Neural cell (in vitro differentiated cells): ENCODE measurements around the gene ZP1. TPM values are rescaled to one million over a fixed set of nuclear protein-coding genes. Genes with fewer than 3 reads are reported as not detected.
A peak's percentile ranks its signal among the peaks of the same experiment; 100 is the strongest.

Experiments used
- H2AFZ ChIP-seq: fragments of 200-600, 300-800 bp; sonication (generic), shearing (Covaris generic); 2 replicates; pipeline ENCODE4 v1.6.0; 2014; ENCODE audit warnings: low read depth, mild to moderate bottlenecking, antibody characterized with exemption, low read length, moderate library complexity
- H3F3A ChIP-seq: fragments of 200-600 bp; shearing (Covaris generic); 2 replicates; pipeline ENCODE4 v1.6.1; 2016; ENCODE audit warnings: mild to moderate bottlenecking, moderate library complexity, mixed read lengths, antibody characterized with exemption, low read length; ENCODE audit not compliant: insufficient read depth, poor library complexity, severe bottlenecking
- H3K27ac ChIP-seq: fragments of 200-600, 300-800 bp; sonication (generic), shearing (Covaris generic); 2 replicates; pipeline ENCODE4 v1.5.1; 2014; ENCODE audit warnings: mild to moderate bottlenecking, low read length, moderate library complexity
- H3K27me3 ChIP-seq: fragments of 300-800, 200-600 bp; sonication (generic), shearing (Covaris generic); 2 replicates; pipeline ENCODE4 v1.6.0; 2014; ENCODE audit warnings: mild to moderate bottlenecking, low read depth, low read length, moderate library complexity; ENCODE audit not compliant: insufficient read depth
- H3K36me3 ChIP-seq: fragments of 300-800, 200-600 bp; sonication (generic), shearing (Covaris generic); 2 replicates; pipeline ENCODE4 v1.5.1; 2014; ENCODE audit warnings: mild to moderate bottlenecking, antibody characterized with exemption, low read length, moderate library complexity; ENCODE audit not compliant: insufficient read depth
- H3K4me2 ChIP-seq: fragments of 300-800, 200-600 bp; sonication (generic), shearing (Covaris generic); 2 replicates; pipeline ENCODE4 v1.6.0; 2014; ENCODE audit warnings: mild to moderate bottlenecking, low read length
- H3K4me3 ChIP-seq: fragments of 300-800, 200-600 bp; sonication (generic), shearing (Covaris generic); 2 replicates; pipeline ENCODE4 v1.5.1; 2014; ENCODE audit warnings: mild to moderate bottlenecking, low read length, moderate library complexity
- H3K79me2 ChIP-seq: fragments of 200-600 bp; shearing (Covaris generic); replicated peaks from 2 replicates; pipeline ENCODE4 v1.6.0; 2014; ENCODE audit warnings: mild to moderate bottlenecking, low read length, moderate library complexity; ENCODE audit not compliant: insufficient read depth
- H3K9ac ChIP-seq: fragments of 300-800, 200-600 bp; sonication (generic), shearing (Covaris generic); 2 replicates; pipeline ENCODE4 v1.6.1; 2016; ENCODE audit warnings: mild to moderate bottlenecking, low read length, mixed read lengths
- H3K9me2 ChIP-seq: fragments of 200-600 bp; shearing (Covaris generic); 2 replicates; pipeline ENCODE4 v1.6.1; 2016; ENCODE audit warnings: mild to moderate bottlenecking, low read length, mixed read lengths; ENCODE audit not compliant: insufficient read depth
- H3K9me3 ChIP-seq: fragments of 200-600, 300-800 bp; sonication (generic), shearing (Covaris generic); 2 replicates; pipeline ENCODE4 v1.6.1; 2016; ENCODE audit warnings: mild to moderate bottlenecking, mixed run types, low read length, moderate library complexity, mixed read lengths
- H4K20me1 ChIP-seq: fragments of 200-600 bp; shearing (Covaris generic); 2 replicates; pipeline ENCODE4 v1.6.1; 2016; ENCODE audit warnings: mild to moderate bottlenecking, mixed run types; ENCODE audit not compliant: insufficient read depth
- CTCF ChIP-seq: fragments of 450-650 bp; IDR thresholded peaks from 2 replicates; pipeline ENCODE4 v1.5.1; 2014; ENCODE audit warnings: antibody characterized with exemption, mild to moderate bottlenecking, moderate library complexity; ENCODE audit not compliant: poor library complexity, severe bottlenecking
- EP300 ChIP-seq: fragments of 450-650 bp; conservative IDR thresholded peaks from 2 replicates; pipeline ENCODE4 v1.6.1; 2014; ENCODE audit warnings: antibody characterized with exemption, mild to moderate bottlenecking, moderate library complexity; ENCODE audit not compliant: poor library complexity, severe bottlenecking
- EZH2 ChIP-seq: fragments of 200-600, 300-800 bp; shearing (Covaris generic), sonication (generic); IDR thresholded peaks from 2 replicates; pipeline ENCODE4 v1.6.1; 2014; ENCODE audit warnings: antibody characterized with exemption, low read length, borderline replicate concordance, mild to moderate bottlenecking; ENCODE audit not compliant: insufficient read depth, poor library complexity, severe bottlenecking
- MXI1 ChIP-seq: fragments of 450-650 bp; conservative IDR thresholded peaks from 2 replicates; pipeline ENCODE4 v1.6.1; 2014; ENCODE audit warnings: antibody characterized with exemption, mild to moderate bottlenecking; ENCODE audit not compliant: poor library complexity, severe bottlenecking
- POLR2AphosphoS5 ChIP-seq: IDR thresholded peaks from 2 replicates; pipeline ENCODE4 v1.6.1; 2012
- RAD21 ChIP-seq: fragments of 450-650 bp; conservative IDR thresholded peaks from 2 replicates; pipeline ENCODE4 v1.6.1; 2014; ENCODE audit warnings: antibody characterized with exemption, mild to moderate bottlenecking, moderate library complexity
- REST ChIP-seq: IDR thresholded peaks from 2 replicates; pipeline ENCODE4 v1.6.1; 2012; ENCODE audit warnings: borderline replicate concordance
- SMC3 ChIP-seq: fragments of 450-650 bp; conservative IDR thresholded peaks from 2 replicates; pipeline ENCODE4 v1.6.1; 2014; ENCODE audit warnings: antibody characterized with exemption, mild to moderate bottlenecking, moderate library complexity; ENCODE audit not compliant: poor library complexity
- TAF1 ChIP-seq: IDR thresholded peaks from 2 replicates; pipeline ENCODE4 v1.6.1; 2012; ENCODE audit warnings: low read depth
- polyA plus RNA-seq: library from polyadenylated mRNA; depleted of rRNA; stranded (reverse); fragments of >200 nt; gene quantifications from 2 replicates; pipeline ENCODE4 v1.2.3, GENCODE V29; 2014

Gene ZP1
- polyA plus RNA-seq, 1 donor from 2014 or later = 1.5 TPM

- Histone ChIP-seq H3K27me3 (no peaks in the 10 kb centered on the region), H3K36me3 (no peaks in the 10 kb centered on the region), H3K4me2 (no peak overlapping the region), H4K20me1 (no peaks in the 10 kb centered on the region), H3K4me3 (no peak overlapping the region), H3K9me2 (no peaks in the 10 kb centered on the region), H3K9me3 (no peaks in the 10 kb centered on the region), H3K79me2 (no peaks in the 10 kb centered on the region), H3F3A (no peaks in the 10 kb centered on the region), H2AFZ (no peak overlapping the region), H3K9ac (no peak overlapping the region), H3K27ac (no peak overlapping the region)
- no peak for TF ChIP-seq REST
- no peak for TF ChIP-seq POLR2AphosphoS5
- no peak for TF ChIP-seq EP300
- no peak for TF ChIP-seq EZH2
- peak; percentile 76 for TF ChIP-seq CTCF
- peak; percentile 85 for TF ChIP-seq SMC3
- TF ChIP-seq TAF1 = no peak
- TF ChIP-seq RAD21 = peak; percentile 82
- TF ChIP-seq MXI1 = no peak
Observed at GRCh38 chr11:60887556-60887955, 20.2 kb downstream of the ZP1 start.

GRCh38 chr11:60889869-60890311 lies 22.5 kb downstream of the ZP1 start:
- Histone ChIP-seq H3K27me3 (no peaks in the 10 kb centered on the region), H3K79me2 (no peaks in the 10 kb centered on the region), H3K9me3 (no peaks in the 10 kb centered on the region), H3K9me2 (no peaks in the 10 kb centered on the region), H4K20me1 (no peaks in the 10 kb centered on the region), H3K36me3 (no peaks in the 10 kb centered on the region), H3F3A (no peaks in the 10 kb centered on the region), H3K4me2 (no peak overlapping the region), H3K27ac (no peak overlapping the region), H3K9ac (no peak overlapping the region), H2AFZ (no peak overlapping the region), H3K4me3 (no peak overlapping the region)
- TF ChIP-seq MXI1 (no peak), REST (no peak), EP300 (no peak), CTCF (no peak), TAF1 (no peak), POLR2AphosphoS5 (no peak), SMC3 (no peak), EZH2 (no peak), RAD21 (no peak)
